HepG2 (cell line): Measurements from ENCODE around the gene PLXNC1. TPM values are rescaled to one million over a fixed set of nuclear protein-coding genes. Genes with fewer than 3 reads are reported as not detected.

Experiments
- ATAC-seq: fragments of 200-7000 bp; cut with Tn5 transposase; 3 replicates; pipeline ENCODE4 v1.9.1; 2020; ENCODE audit warnings: mild to moderate bottlenecking, moderate library complexity
- BruUV-seq: library from RNA; stranded (reverse); fragments of 400-500 nt; replicated peaks from 2 replicates; lab custom pipeline; 2021; lab: Mats Ljungman, UMichigan
- CTCF ChIA-PET: fragments of 300-600 bp; formaldehyde crosslinking; extraction: SDS; loops from one replicate; lab custom pipeline; 2021; ENCODE audit warnings: low total read pairs, inconsistent platforms, low intra/inter-chr PET ratio; lab: Yijun Ruan, JAX
- POLR2A ChIA-PET: fragments of 350-600 bp; sonication (Branson Sonifier 250); formaldehyde crosslinking; loops from one replicate; lab custom pipeline; 2020; ENCODE audit warnings: antibody characterized with exemption, inconsistent platforms; lab: Yijun Ruan, JAX
- DNase-seq: peaks from one replicate; pipeline ENCODE4 v3.0.0-alpha.2; 2015; ENCODE audit warnings: low spot score
- FAIRE-seq: peaks from 3 replicates; lab custom pipeline; 2011; peaks lifted over from hg19 to GRCh38; lab: Jason Lieb, UNC
- H2AFZ ChIP-seq: one replicate; pipeline ENCODE4 v1.6.1; 2011; ENCODE audit warnings: low read length, inconsistent platforms
- H3K27ac ChIP-seq: fragments of 300-600 bp; 3 replicates; pipeline ENCODE4 v1.8.0; 2011; ENCODE audit warnings: mixed run types, mild to moderate bottlenecking, mixed read lengths, low read length, inconsistent platforms; ENCODE audit not compliant: insufficient read depth; ENCODE audit errors: extremely low read length
- H3K27me3 ChIP-seq, 2 experiments: fragments of 200-600 bp in 1 of 2; 2 replicates in 1 of 2; 3 replicates in 1 of 2; pipeline versions ENCODE4 v1.6.0 to v1.8.0; 2011; ENCODE audit warnings: low read length in 2 of 2, mild to moderate bottlenecking in 2 of 2, moderate library complexity in 2 of 2, inconsistent platforms in 1 of 2; ENCODE audit not compliant: insufficient read depth in 2 of 2, control insufficient read depth in 1 of 2
- H3K36me3 ChIP-seq, 2 experiments: fragments of 200-600 bp in 1 of 2; replicated peaks in 1 of 2; 2 replicates in 1 of 2; 3 replicates in 1 of 2; pipeline versions ENCODE4 v1.5.1 to v1.8.0; 2011; ENCODE audit warnings: low read length in 2 of 2, inconsistent platforms in 1 of 2; ENCODE audit not compliant: insufficient read depth in 2 of 2, control insufficient read depth in 1 of 2
- H3K4me1 ChIP-seq: 2 replicates; pipeline ENCODE4 v1.5.1; 2012; ENCODE audit warnings: low read length, inconsistent platforms; ENCODE audit not compliant: insufficient read depth
- H3K4me2 ChIP-seq: 2 replicates; pipeline ENCODE4 v1.6.0; 2011; ENCODE audit warnings: low read depth, low read length, inconsistent platforms
- H3K4me3 ChIP-seq, 3 experiments: fragments of 200-600 bp in 1 of 3; sonication (generic), shearing (Covaris generic) in 1 of 3; replicated peaks in 1 of 3; 2 replicates each; pipeline ENCODE4 v1.5.1; 2011 to 2016; ENCODE audit warnings: low read length in 3 of 3, inconsistent platforms in 2 of 3, low read depth in 2 of 3, mild to moderate bottlenecking in 2 of 3, control low read depth in 1 of 3, mixed read lengths in 1 of 3; ENCODE audit not compliant: insufficient read depth in 1 of 3
- H3K79me2 ChIP-seq: one replicate; pipeline ENCODE4 v1.6.1; 2011; ENCODE audit warnings: low read length, inconsistent platforms; ENCODE audit not compliant: insufficient read depth
- H3K9ac ChIP-seq: 2 replicates; pipeline ENCODE4 v1.6.0; 2011; ENCODE audit warnings: mild to moderate bottlenecking, low read depth, low read length, inconsistent platforms; ENCODE audit not compliant: insufficient read depth
- H3K9me3 ChIP-seq: 2 replicates; pipeline ENCODE4 v1.5.1; 2012; ENCODE audit warnings: mild to moderate bottlenecking, low read length
- H4K20me1 ChIP-seq: 2 replicates; pipeline ENCODE4 v1.6.0; 2011; ENCODE audit warnings: inconsistent platforms, mild to moderate bottlenecking, low read length, moderate library complexity; ENCODE audit not compliant: insufficient read depth
- FOXK2 ChIP-seq: fragments of 450-650 bp; IDR thresholded peaks from 2 replicates; pipeline ENCODE4 v1.6.1; 2016
- GATA4 ChIP-seq: sonication (generic); IDR thresholded peaks from 2 replicates; pipeline ENCODE4 v1.6.1; 2016; ENCODE audit warnings: antibody characterized with exemption, low read depth, borderline replicate concordance
- GTF3A ChIP-seq: sonication (generic); formaldehyde crosslinking; conservative IDR thresholded peaks from 2 replicates; pipeline ENCODE4 v1.4.0; 2020; ENCODE audit warnings: mild to moderate bottlenecking, missing genetic modification reagents
- HDAC1 ChIP-seq: sonication (generic); formaldehyde crosslinking; IDR thresholded peaks from 2 replicates; pipeline ENCODE4 v1.5.1; 2020; ENCODE audit warnings: mild to moderate bottlenecking, missing genetic modification reagents
- KAT2B ChIP-seq: fragments of 150-350 bp; IDR thresholded peaks from 2 replicates; pipeline ENCODE4 v1.6.1; 2014; ENCODE audit warnings: low read depth, low read length, borderline replicate concordance
- PTBP1 ChIP-seq: fragments of 200-400 bp; formaldehyde crosslinking; IDR thresholded peaks from 2 replicates; pipeline ENCODE4 v1.6.1; 2018; ENCODE audit warnings: low read length, low read depth; ENCODE audit not compliant: poor library complexity, severe bottlenecking
- RXRB ChIP-seq: IDR thresholded peaks from 2 replicates; pipeline ENCODE4 v1.6.1; 2016; ENCODE audit warnings: borderline replicate concordance, missing genetic modification reagents, missing compliant biosample characterization
- SCMH1 ChIP-seq: sonication (generic); formaldehyde crosslinking; IDR thresholded peaks from 2 replicates; pipeline ENCODE4 v1.9.0; 2021; ENCODE audit warnings: missing genetic modification reagents, mild to moderate bottlenecking, borderline replicate concordance
- ZNF124 ChIP-seq: sonication (generic); formaldehyde crosslinking; IDR thresholded peaks from 2 replicates; pipeline ENCODE4 v1.4.0; 2020; ENCODE audit warnings: missing genetic modification reagents
- ZNF510 ChIP-seq: sonication (generic); formaldehyde crosslinking; IDR thresholded peaks from 2 replicates; pipeline ENCODE4 v1.4.0; 2020; ENCODE audit warnings: low read depth, mild to moderate bottlenecking, missing genetic modification reagents
- WGBS: methylation state at CpG from one replicate; pipeline ENCODE4 v1.1.6; 2017; ENCODE audit warnings: low lambda C conversion rate; 5-methylcytosine and 5-hydroxymethylcytosine counted together
- in situ Hi-C: cut with HindIII; loops from 2 replicates; pipeline ENCODE4 v1.10.0; 2017; ENCODE audit warnings: low pct_unique_long_range_greater_than_20kb; ENCODE audit not compliant: extremely low pct_ligation_motif_present
- intact Hi-C: fragments of 100-400 bp; cut with micrococcal nuclease; formaldehyde crosslinking; loops from one replicate; pipeline ENCODE4 v1.10.0; 2022; ENCODE audit not compliant: unreplicated experiment
- polyA plus RNA-seq, 8 experiments: library from polyadenylated mRNA; depleted of rRNA in 3 of 8; stranded (reverse) in 7 of 8; unstranded in 1 of 8; fragments of >200 nt; fragmentation: Illumina TruSeq in 4 of 8; extraction: Trizol in 4 of 8; gene quantifications; 2 replicates each; pipeline versions ENCODE4 v1.2.1 to v1.2.3, GENCODE V29; 2011 to 2016; ENCODE audit warnings: low read depth in 4 of 8, missing spikeins in 1 of 8, mixed read lengths in 1 of 8; ENCODE audit not compliant: insufficient read depth in 1 of 8
- total RNA-seq, 5 experiments: library from RNA; depleted of rRNA; stranded (reverse); fragments of >200 nt; fragmentation: Illumina TruSeq; extraction: Trizol; gene quantifications; 2 replicates each; pipeline ENCODE4 v1.2.3, GENCODE V29; 2016; ENCODE audit warnings: low read depth in 1 of 5
- TF ChIP-seq, protein P1 (sequence below), 2 experiments: sonication (generic) in 1 of 2; formaldehyde crosslinking in 1 of 2; IDR thresholded peaks; 2 replicates each; pipeline versions ENCODE4 v1.6.1 to v1.9.0; 2014 to 2022; ENCODE audit warnings: antibody characterized with exemption in 1 of 2, borderline replicate concordance in 1 of 2, inconsistent platforms in 1 of 2, low read depth in 1 of 2, missing genetic modification reagents in 1 of 2

Gene PLXNC1
- total and polyA plus RNA-seq, 2 of the 13 experiments (the other 11 are each of a cell fraction or from before 2014, with no cell fraction given): 6.6 to 11.2 TPM

GRCh38 chr12:94135896-94136295 is 12.5 kb upstream of the PLXNC1 start:
- H3K9me3 ChIP-seq: no peaks in the 10 kb centered on the region
- no peak overlapping the region for H3K4me2 ChIP-seq
- no peak for FAIRE-seq
- POLR2A ChIA-PET: no interaction called here
- no peak overlapping the region for H3K4me3 ChIP-seq
- no peaks in the 10 kb centered on the region; a peak in 1 of 5 replicates for H3K27me3 ChIP-seq
- no peak for ATAC-seq
- no peaks in the 10 kb centered on the region for H3K79me2 ChIP-seq
- no peak overlapping the region for H3K27ac ChIP-seq
- no peak for TF ChIP-seq FOXK2
- TF ChIP-seq ZNF124: no peak
- TF ChIP-seq PTBP1: no peak
- no peak for TF ChIP-seq GATA4
- no peak for TF ChIP-seq HDAC1 (CRISPR knock-in tag)
- no peak for TF ChIP-seq ZNF510 (CRISPR knock-in tag)
- TF ChIP-seq, all 625 proteins: peak for 0
- peaks cover 6% of the 10 kb centered on the region; the same call in 1 of the 2 replicates for H3K4me1 ChIP-seq
- no TSS peak for BruUV-seq
- DNase-seq: no peak
- no peak overlapping the region for H3K9ac ChIP-seq
- in situ Hi-C loops (loop anchor here (25.0 kb wide), 1 partner anchor 626 kb away; no protein-coding TSS in a partner anchor), intact Hi-C loops (no loop called here)
- no peak overlapping the region for H2AFZ ChIP-seq
- no peaks in the 10 kb centered on the region for H3K36me3 ChIP-seq
- CTCF ChIA-PET: no interaction called here
- 50% methylated on average over 1 of the region's 1 CpG for WGBS
- H4K20me1 ChIP-seq: no peaks in the 10 kb centered on the region

DNA sequence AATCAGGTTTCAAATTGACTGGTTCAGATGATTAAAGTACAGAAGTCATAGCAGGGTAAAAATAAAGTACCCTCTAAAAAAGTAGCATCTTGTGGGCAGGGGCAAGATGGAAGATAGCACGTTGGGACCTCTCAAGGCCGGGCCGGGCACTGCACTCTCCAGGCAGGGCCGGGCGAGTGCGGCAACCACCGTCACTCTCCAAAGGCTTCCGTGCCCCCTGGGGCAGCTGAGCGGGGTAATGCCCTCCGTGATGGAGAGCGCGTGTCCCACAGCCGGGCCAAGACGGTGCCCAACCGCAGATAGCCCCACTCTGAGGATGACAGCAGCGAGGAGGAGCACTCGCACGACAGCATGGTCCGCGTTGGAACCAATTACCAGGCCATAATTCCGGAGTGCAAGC is 8.6 kb upstream of the PLXNC1 start:
- Histone ChIP-seq H3K9me3 (no peaks in the 10 kb centered on the region), H3K36me3 (no peaks in the 10 kb centered on the region), H3K79me2 (no peaks in the 10 kb centered on the region), H3K4me3 (no peak overlapping the region), H3K4me1 (peaks cover 29% of the 10 kb centered on the region), H3K9ac (no peak overlapping the region), H3K27ac (no peak overlapping the region), H3K4me2 (no peak overlapping the region), H4K20me1 (no peaks in the 10 kb centered on the region), H3K27me3 (no peaks in the 10 kb centered on the region; a peak in 1 of 5 replicates), H2AFZ (no peak overlapping the region)
- ChIA-PET POLR2A (no interaction called here), CTCF (no interaction called here)
- 68% methylated on average over 10 of the region's 21 CpGs for WGBS
- no TSS peak for BruUV-seq
- intact Hi-C loops: loop anchor here (10.0 kb wide), 1 partner anchor 165 kb away; no protein-coding TSS in a partner anchor
- ATAC-seq: peak; percentile 47; the same call in 2 of the 3 replicates
- FAIRE-seq: no peak
- in situ Hi-C loops: loop anchor here (10.0 to 25.0 kb wide), 2 partner anchors 295 to 622 kb away; no protein-coding TSS in a partner anchor
- DNase-seq: no peak
- TF ChIP-seq, protein P1, sequence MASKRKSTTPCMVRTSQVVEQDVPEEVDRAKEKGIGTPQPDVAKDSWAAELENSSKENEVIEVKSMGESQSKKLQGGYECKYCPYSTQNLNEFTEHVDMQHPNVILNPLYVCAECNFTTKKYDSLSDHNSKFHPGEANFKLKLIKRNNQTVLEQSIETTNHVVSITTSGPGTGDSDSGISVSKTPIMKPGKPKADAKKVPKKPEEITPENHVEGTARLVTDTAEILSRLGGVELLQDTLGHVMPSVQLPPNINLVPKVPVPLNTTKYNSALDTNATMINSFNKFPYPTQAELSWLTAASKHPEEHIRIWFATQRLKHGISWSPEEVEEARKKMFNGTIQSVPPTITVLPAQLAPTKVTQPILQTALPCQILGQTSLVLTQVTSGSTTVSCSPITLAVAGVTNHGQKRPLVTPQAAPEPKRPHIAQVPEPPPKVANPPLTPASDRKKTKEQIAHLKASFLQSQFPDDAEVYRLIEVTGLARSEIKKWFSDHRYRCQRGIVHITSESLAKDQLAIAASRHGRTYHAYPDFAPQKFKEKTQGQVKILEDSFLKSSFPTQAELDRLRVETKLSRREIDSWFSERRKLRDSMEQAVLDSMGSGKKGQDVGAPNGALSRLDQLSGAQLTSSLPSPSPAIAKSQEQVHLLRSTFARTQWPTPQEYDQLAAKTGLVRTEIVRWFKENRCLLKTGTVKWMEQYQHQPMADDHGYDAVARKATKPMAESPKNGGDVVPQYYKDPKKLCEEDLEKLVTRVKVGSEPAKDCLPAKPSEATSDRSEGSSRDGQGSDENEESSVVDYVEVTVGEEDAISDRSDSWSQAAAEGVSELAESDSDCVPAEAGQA (IDR thresholded peaks at IDR 0.05; ENCODE audit: low read depth): no peak
- TF ChIP-seq, protein P1 (CRISPR knock-in tag; IDR thresholded peaks at IDR 0.05; ENCODE audit: borderline replicate concordance): no peak
- TF ChIP-seq RXRB: no peak
- no peak for TF ChIP-seq GTF3A
- TF ChIP-seq KAT2B: no peak
- TF ChIP-seq SCMH1 (CRISPR knock-in tag): no peak
